ENCODE data around the gene CHTOP.
"Not testable (repeated sequence)": the region's sequence is repeated elsewhere in the genome, so short reads cannot be mapped to it uniquely, and the experiment has no call there.

Gene CHTOP

DNA sequence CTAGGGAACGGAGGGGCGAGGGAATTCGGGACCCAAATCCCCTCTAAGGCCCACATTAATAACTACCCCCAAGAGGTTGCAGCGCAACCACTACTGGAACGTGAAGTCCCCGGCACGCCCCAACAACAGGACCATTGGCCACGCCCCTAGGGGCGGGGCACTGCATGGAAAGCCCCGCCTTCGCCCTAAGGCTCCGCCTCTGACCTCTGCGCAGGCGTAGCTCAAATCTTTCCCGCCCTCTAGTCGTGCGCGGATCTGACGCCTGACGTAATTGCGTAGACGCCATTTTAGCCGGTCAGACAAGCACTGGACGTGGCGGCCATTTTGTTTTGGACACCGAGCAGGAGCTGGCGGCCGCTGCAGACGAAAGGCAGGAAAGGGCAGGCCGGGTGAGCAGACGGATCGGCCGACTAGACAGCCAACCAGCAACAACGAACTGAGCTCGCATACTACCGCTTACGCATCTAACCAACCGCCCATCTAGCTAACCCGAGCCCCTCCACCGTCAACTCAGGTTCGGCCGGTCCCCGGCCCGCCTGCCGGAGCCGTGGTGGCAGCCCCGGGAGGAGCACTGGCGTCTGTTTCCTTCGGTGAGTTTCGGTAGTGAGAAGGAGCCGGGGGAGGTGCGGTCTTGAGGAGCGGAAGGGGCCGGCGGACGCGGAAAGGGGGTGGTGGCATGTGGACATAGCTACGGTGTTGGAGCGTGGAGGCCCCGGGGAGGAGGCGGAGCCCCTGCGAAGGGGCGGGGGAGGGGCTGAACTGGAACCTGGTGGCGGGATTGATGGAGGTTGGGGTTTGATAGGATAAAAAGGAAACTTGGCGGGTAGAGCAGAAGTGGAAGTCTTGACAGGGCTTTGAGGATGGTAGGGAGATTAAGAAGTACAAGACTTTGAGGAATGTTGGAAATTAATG lies at the start of gene CHTOP:
Gene CHTOP, plus strand, starts transcription at position 313 of the 912 bp plus-strand sequence. CDS start 2,523 bp downstream, outside the sequence.
- DNase-seq, result peak; percentile 57

DNA sequence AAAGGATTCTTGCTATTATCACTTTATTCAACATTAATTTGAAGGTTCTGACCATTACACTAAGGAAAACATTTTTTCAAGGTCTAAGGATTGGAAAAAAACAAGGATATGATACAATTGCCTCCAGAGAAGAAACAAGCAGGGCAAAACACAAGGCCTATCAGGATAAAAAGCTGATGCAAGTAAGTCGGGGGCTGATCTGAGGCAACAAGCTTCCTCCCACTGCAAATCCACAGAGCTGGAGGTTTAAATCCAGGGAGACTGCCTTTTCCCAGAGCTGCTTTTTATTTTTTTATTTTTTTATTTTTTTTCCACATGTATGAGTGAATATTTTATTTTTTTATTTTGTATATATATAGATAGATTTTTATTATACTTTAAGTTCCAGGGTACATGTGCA lies 48.9 kb upstream of the CHTOP start:
- DNase-seq, result no peak

GRCh38 chr1:153586347-153586746 lies 47.5 kb upstream of the CHTOP start:
- DNase-seq, result no peak

DNA sequence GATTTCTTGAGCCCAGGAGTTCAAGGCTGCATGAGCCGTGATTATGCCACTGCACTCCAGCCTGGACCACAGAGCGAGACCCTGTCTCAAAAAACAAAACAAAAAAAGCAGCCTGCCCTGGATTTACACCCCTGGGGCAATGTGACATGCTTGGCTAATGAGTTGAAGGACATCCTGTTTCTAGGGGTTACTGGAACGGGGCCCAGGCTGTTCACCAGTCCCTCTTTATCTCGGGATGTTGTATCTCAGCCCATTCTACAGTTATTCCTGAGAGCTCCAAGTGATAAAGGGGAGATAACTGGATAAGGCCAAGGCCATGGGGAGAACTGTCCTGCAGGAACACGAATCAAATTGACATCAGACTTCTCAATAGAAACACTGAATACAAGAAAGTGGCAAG lies 46.6 kb upstream of the CHTOP start:
- no peak for DNase-seq

DNA sequence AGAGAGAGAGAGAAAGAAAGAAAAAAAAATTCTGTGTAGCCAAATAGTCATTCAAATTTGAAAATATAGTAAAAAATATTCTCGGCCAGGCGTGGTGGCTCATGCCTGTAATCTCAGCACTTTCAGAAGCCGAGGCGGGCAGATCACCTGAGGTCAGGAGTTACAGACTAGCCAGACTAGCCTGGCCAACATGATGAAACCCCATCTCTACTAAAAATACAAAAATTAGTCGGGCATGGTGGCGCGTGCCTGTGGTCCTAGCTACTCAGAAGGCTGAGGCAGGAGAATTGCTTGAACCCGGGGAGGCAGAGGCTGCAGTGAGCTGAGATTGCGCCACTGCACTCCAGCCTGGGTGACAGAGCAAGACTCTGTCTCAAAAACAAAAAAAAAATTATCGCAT lies 45.8 kb upstream of the CHTOP start:
- DNase-seq, result not testable (repeated sequence)

- DNase-seq, result no peak
Observed at GRCh38 chr1:153588482-153588881, 45.4 kb upstream of the CHTOP start.

DNA sequence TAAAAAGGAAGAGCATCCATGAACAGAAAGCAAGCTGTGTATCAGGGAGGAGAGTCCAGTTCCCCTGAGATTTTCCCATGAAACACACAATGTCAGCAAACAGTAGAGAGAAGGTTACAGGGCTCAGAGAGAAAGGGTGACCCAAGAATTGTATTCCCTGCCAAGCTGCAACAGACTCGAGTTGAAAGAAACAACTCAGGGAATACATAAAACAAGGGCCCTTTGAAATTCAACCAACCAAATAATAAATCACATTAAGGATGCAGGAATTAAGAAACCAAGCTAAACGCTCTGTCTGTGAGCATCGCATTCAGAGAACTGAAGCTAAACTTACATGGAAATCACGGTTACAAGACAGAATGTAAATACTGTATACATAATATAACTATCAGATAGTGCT lies 41.1 kb upstream of the CHTOP start:
- DNase-seq, result no peak

GRCh38 chr1:153597206-153597605 lies 36.7 kb upstream of the CHTOP start:
- no peak for DNase-seq

DNA sequence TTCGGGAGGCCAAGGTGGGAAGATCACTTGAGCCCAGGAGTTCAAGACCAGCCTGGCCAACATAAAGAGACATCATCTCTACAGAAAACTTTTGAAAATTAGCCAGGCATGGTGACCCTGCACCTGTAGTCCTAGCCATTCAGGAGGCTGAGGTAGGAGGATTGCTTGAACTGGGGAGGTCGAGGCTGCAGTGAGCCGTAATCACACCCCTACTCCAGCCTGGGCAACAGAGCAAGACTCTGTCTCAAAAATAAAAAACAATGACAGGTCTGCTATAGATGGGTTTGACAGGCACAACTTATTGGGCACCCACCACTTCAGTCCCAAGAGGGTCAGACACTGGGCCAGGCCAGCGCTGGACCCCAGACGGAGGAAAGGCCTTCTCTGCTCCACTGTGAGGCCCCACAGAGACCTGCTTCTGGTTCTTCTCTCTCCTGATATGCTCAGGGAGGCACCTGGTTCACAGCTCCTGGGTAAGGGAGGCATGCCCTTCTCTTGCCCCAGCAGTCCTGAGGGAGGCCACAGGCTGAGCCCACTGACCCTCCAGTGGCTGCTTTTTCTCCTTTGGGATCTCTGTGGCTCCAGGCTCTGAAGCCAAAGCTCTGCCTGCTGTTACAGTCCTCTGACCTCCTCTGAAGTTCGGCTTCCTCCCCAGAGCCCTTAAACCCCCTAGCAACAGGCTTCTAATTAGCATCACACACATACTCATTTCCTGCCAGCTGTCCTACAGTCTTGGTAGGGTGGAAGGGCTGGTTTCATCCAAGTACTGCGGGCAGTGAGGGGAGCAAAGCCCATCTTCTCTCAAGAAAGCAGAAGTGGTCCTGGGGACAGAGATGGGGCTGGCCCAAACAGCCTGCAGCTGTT lies 35.3 kb upstream of the CHTOP start:
- peak; percentile 55 for DNase-seq

- no peak for DNase-seq
Observed at GRCh38 chr1:153599847-153600246, 34.0 kb upstream of the CHTOP start.

DNA sequence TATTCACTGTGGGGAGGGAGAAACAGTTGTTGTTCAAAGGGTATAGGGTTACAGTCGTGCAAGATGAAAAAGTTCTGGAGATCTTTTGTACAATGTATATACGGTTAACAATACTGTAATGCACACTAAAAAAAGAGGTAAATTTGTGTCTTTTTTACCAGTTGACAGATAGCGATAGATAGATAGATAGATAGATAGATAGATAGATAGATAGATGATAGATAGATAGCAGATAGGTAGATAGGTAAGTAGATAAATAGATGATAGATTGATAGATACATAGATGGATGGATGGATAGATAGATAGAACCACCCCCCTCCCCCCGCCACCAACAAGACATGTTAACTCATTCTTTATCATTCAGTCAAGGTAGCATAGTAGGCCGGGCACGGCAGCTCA lies 31.1 kb upstream of the CHTOP start:
- DNase-seq, result no peak

GRCh38 chr1:153606194-153606593 lies 27.7 kb upstream of the CHTOP start:
- no peak for DNase-seq

- DNase-seq, result no peak
Observed at GRCh38 chr1:153607381-153607780, 26.5 kb upstream of the CHTOP start.

DNA sequence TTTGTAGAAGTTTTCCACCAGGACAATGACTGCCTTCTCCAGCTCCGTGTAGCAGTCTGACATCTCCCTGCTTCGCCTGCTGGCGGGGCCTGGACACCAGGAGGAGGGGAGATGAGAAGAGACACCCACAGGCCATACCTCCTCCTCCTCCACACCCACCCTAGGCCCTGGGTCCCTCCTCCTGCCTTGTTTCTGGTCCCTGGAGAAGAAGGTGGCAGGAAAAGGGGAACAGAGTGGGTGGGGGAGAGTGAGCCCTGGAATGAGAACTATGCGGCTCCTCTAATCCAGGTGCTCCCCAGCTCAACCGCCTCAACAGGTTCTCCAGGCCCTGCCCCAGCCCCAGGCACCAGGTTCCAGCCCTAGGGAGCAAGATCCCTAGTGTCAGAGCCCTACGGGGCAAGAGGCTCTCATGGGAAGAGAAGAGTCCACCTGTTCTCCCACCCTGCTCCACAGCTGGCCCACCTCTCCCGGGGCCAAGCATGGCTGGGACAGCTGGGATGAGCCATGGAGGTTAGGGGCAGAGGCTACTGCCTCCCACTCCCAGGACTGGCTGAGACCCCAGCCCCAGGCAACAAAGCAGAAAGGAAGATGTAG lies 25.7 kb upstream of the CHTOP start:
- no peak for DNase-seq

GRCh38 chr1:153608742-153609584 lies 24.9 kb upstream of the CHTOP start:
- no peak for DNase-seq

DNA sequence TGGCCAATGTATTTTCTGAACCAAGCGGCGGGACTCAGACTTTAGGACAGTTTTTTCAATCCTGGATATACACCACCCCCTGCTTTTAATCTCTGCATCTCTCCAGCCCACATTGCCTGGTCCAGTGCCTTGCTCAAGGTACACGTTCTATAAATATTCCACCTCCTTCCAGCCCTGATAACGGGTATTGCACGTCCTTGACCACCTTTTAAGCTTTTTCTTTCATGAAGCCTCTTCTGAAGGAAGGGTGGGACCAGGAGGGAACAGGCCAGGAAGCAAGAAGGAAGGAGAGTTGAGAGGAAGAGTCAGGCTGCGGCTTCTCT lies 24.3 kb upstream of the CHTOP start:
- no peak for DNase-seq

DNA sequence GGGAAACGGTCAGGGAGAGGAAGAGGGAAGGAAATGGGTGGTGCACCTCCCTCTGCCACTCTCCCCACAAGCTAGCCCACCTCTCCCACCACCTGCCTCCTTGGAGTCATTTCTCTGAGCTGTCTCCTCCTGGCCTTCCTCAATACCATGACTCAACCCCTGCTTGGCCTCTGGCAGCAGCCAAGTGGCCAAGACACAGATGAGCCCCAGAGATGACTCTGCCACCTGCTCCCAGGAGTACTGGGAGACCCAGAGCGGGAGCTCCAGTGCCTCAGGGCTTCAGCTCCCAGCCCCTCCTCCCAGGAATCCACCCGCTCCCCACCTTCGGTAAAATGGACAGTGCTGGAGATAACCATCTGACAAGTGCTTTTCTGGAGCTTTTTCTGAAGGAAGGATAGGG lies 23.5 kb upstream of the CHTOP start:
- no peak for DNase-seq

DNA sequence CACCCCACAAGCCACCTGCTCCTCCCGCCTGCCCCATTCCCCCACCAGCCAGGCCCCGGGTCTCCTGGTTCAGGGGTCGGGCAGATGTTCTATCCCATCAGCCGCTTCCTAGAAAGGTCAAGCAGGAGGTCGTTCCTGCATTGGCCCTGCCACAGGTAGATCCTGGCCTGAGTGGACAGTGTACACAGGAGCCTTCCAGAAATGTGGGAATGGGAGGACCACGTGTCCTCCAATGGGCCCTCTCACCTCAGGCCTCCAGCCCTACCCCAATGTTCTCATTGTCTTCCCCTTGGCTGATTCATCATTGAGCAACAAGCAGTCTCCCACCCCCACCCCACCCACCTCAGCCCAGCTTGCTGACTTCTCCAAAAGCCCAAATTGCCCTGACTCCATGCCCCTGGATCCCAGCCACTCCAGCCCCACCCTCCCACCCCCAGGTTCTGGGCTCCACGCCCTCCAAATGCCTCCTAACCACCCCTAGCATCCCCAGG lies 23.0 kb upstream of the CHTOP start:
- DNase-seq, result no peak

DNA sequence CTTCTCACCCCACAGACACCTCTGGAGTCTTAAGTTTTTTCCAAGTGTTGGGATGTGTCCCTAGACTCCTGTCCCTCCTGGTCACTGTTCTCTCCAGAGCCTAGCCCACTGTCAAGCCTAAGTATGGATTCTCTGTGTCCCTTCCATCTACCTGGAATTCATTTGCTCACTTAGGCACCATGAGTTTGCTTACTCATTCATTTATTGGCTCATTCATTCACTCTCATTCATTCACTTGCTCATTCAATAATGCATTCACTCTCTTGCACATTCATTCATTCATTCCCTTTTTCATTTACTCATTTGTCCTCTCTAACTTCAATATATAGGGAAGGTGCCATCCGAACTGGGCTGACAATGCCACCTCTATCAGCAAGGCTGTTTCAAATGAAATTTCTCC lies 22.5 kb upstream of the CHTOP start:
- DNase-seq, result no peak

DNA sequence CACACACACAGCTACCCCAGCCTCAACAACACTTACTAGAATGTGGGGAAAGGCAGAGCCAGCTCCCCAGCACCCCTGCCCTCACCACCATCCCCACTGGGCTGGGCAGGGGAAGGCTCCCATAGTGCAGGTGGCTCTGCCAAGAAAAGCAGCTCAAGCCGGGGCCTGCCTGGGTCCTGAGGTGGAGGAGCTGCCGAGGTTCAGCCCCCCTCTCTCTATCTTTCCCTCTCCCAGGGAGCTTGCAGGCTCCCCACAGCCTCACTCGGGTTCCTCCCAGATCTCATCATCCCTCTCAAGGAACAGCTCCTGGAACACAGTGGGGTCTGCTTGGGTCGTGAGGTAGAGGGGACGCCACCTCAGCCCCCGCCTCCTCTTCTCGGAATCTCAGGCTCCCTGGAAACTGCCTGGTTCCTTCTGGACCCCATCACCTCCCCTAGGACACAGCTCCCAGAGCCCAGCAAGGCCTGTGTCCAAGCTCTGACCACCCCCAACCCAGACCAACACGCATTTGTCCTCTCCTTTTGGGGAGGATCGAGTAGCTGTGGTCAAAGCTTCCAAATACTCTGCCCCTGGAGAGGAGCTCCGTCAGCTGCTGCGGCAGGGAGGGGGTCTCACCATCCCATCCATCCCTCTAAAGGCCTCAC lies 21.6 kb upstream of the CHTOP start:
- no peak for DNase-seq

- no peak for DNase-seq
Observed at GRCh38 chr1:153612755-153613331, 21.0 kb upstream of the CHTOP start, which contains the start of gene S100A16. TSS of gene S100A16 (minus strand) at chr1:153613137. CDS start at chr1:153608151, 4,986 bp downstream.

Measured in NCI-H524 treated with DMSO at 0.1 percent for 48 hours (cell line).